SK-N-SH (cell line): ENCODE results near the gene ZFTA. TPM values are rescaled to one million over a fixed set of nuclear protein-coding genes. Genes with fewer than 3 reads are reported as not detected.

Experiments used
- CTCF ChIA-PET: fragments of 300-600, 350-600 bp; formaldehyde crosslinking; extraction: SDS; loops from one replicate; lab custom pipeline; 2021; lab: Yijun Ruan, JAX
- POLR2A ChIA-PET: fragments of 350-600 bp; sonication (Branson Sonifier 250); formaldehyde crosslinking; extraction: SDS; loops from one replicate; lab custom pipeline; 2020; ENCODE audit warnings: antibody characterized with exemption, inconsistent platforms; lab: Yijun Ruan, JAX
- DNase-seq: peaks from one replicate; pipeline ENCODE4 v3.0.0; 2012
- H2AFZ ChIP-seq: fragments of 200-600 bp; sonication (generic); 2 replicates; pipeline ENCODE4 v1.8.1; 2016; ENCODE audit warnings: antibody characterized with exemption, mild to moderate bottlenecking, low read depth
- H3F3A ChIP-seq: fragments of 200-600 bp; sonication (generic); replicated peaks from 2 replicates; pipeline ENCODE3; 2016; ENCODE audit warnings: antibody characterized with exemption, mild to moderate bottlenecking; ENCODE audit not compliant: insufficient read depth
- H3K27ac ChIP-seq, 2 experiments: fragments of 200-500 bp in 1 of 2; fragments of 200-600 bp in 1 of 2; sonication (Bioruptor generic) in 1 of 2; sonication (generic), shearing (Covaris generic) in 1 of 2; 2 replicates each; pipeline versions ENCODE4 v1.5.1 to v1.6.1; 2014 to 2016; ENCODE audit warnings: low read depth in 2 of 2, inconsistent platforms in 1 of 2, low read length in 1 of 2, mild to moderate bottlenecking in 1 of 2, mixed read lengths in 1 of 2
- H3K27me3 ChIP-seq: fragments of 200-600 bp; sonication (generic), shearing (Covaris generic); 2 replicates; pipeline ENCODE4 v1.6.1; 2016; ENCODE audit warnings: mixed run types; ENCODE audit not compliant: insufficient read depth
- H3K36me3 ChIP-seq, 2 experiments: fragments of 200-500 bp in 1 of 2; fragments of 200-600 bp in 1 of 2; sonication (Bioruptor generic) in 1 of 2; sonication (generic) in 1 of 2; replicated peaks in 1 of 2; 2 replicates each; pipeline versions ENCODE3 to v1.5.1; 2014 to 2016; ENCODE audit warnings: low read length in 1 of 2, mild to moderate bottlenecking in 1 of 2; ENCODE audit not compliant: insufficient read depth in 2 of 2, control insufficient read depth in 1 of 2
- H3K4me1 ChIP-seq, 2 experiments: fragments of 200-500 bp in 1 of 2; fragments of 200-600 bp in 1 of 2; sonication (Bioruptor generic) in 1 of 2; sonication (generic), shearing (Covaris generic) in 1 of 2; 2 replicates each; pipeline versions ENCODE4 v1.5.1 to v1.6.1; 2014 to 2016; ENCODE audit warnings: low read depth in 1 of 2, low read length in 1 of 2, mixed run types in 1 of 2; ENCODE audit not compliant: insufficient read depth in 2 of 2, control insufficient read depth in 1 of 2
- H3K4me2 ChIP-seq: fragments of 200-600 bp; sonication (generic), shearing (Covaris generic); 2 replicates; pipeline ENCODE4 v1.6.1; 2017; ENCODE audit warnings: mixed run types
- H3K4me3 ChIP-seq, 2 experiments: fragments of 200-500 bp in 1 of 2; fragments of 200-600 bp in 1 of 2; sonication (Bioruptor generic) in 1 of 2; sonication (generic), shearing (Covaris generic) in 1 of 2; 2 replicates each; pipeline versions ENCODE4 v1.5.1 to v1.8.1; 2014 to 2016; ENCODE audit warnings: low read depth in 2 of 2, inconsistent platforms in 1 of 2, low read length in 1 of 2, mild to moderate bottlenecking in 1 of 2, mixed read lengths in 1 of 2, moderate library complexity in 1 of 2
- H3K79me2 ChIP-seq: fragments of 200-600 bp; sonication (generic); 2 replicates; pipeline ENCODE4 v1.8.1; 2017; ENCODE audit warnings: mild to moderate bottlenecking; ENCODE audit not compliant: insufficient read depth
- H3K9ac ChIP-seq: fragments of 200-600 bp; sonication (generic); 2 replicates; pipeline ENCODE4 v1.6.1; 2017; ENCODE audit warnings: mixed run types
- H3K9me2 ChIP-seq: fragments of 200-600 bp; sonication (generic); 2 replicates; pipeline ENCODE4 v1.6.1; 2017; ENCODE audit warnings: mixed run types
- H3K9me3 ChIP-seq: fragments of 200-600 bp; sonication (generic); 2 replicates; pipeline ENCODE4 v1.6.1; 2017; ENCODE audit warnings: mixed run types, mild to moderate bottlenecking, moderate library complexity
- H4K20me1 ChIP-seq: fragments of 200-600 bp; sonication (generic); 2 replicates; pipeline ENCODE4 v1.6.1; 2017; ENCODE audit warnings: mild to moderate bottlenecking, mixed run types; ENCODE audit not compliant: insufficient read depth
- CHD2 ChIP-seq: fragments of 150-350 bp; IDR thresholded peaks from 2 replicates; pipeline ENCODE4 v1.6.1; 2018; ENCODE audit warnings: low read length; ENCODE audit not compliant: partially characterized antibody
- ELF1 ChIP-seq: IDR thresholded peaks from 2 replicates; pipeline ENCODE4 v1.4.0; 2012
- EZH2phosphoT487 ChIP-seq: fragments of 200-600 bp; sonication (generic); IDR thresholded peaks from 2 replicates; pipeline ENCODE4 v1.6.1; 2017; ENCODE audit warnings: low read depth, mixed run types, mild to moderate bottlenecking, antibody characterized with exemption, moderate library complexity, borderline replicate concordance
- FOSL2 ChIP-seq: IDR thresholded peaks from 2 replicates; pipeline ENCODE4 v1.4.0; 2012; ENCODE audit warnings: low read depth, mild to moderate bottlenecking, moderate library complexity, borderline replicate concordance
- FOXJ3 ChIP-seq: sonication (generic); formaldehyde crosslinking; IDR thresholded peaks from 2 replicates; pipeline ENCODE4 v1.5.1; 2020; ENCODE audit warnings: mild to moderate bottlenecking, missing genetic modification reagents
- FOXM1 ChIP-seq: IDR thresholded peaks from 2 replicates; pipeline ENCODE4 v1.4.0; 2012; ENCODE audit warnings: low read depth, mild to moderate bottlenecking
- GABPA ChIP-seq: IDR thresholded peaks from 2 replicates; pipeline ENCODE4 v1.4.0; 2012; ENCODE audit warnings: low read depth, mild to moderate bottlenecking
- JUND ChIP-seq: IDR thresholded peaks from 2 replicates; pipeline ENCODE4 v1.4.0; 2012
- MAX ChIP-seq: IDR thresholded peaks from 2 replicates; pipeline ENCODE4 v1.4.0; 2012; ENCODE audit warnings: low read depth
- MEF2A ChIP-seq: IDR thresholded peaks from 2 replicates; pipeline ENCODE4 v1.4.0; 2012; ENCODE audit warnings: low read depth, borderline replicate concordance
- MXI1 ChIP-seq: IDR thresholded peaks from 2 replicates; pipeline ENCODE4 v1.6.1; 2012; ENCODE audit warnings: mild to moderate bottlenecking, low read depth, low read length, improper control_type of control experiment
- NFIC ChIP-seq: IDR thresholded peaks from 2 replicates; pipeline ENCODE4 v1.4.0; 2012; ENCODE audit warnings: borderline replicate concordance
- NRF1 ChIP-seq: IDR thresholded peaks from 2 replicates; pipeline ENCODE4 v1.6.1; 2012; ENCODE audit warnings: low read depth, mild to moderate bottlenecking, low read length
- POLR2AphosphoS5 ChIP-seq: IDR thresholded peaks from 2 replicates; pipeline ENCODE4 v1.6.1; 2012; ENCODE audit warnings: low read depth, low read length
- RAD21 ChIP-seq: IDR thresholded peaks from 2 replicates; pipeline ENCODE4 v1.6.1; 2012; ENCODE audit warnings: mild to moderate bottlenecking, low read length
- RCOR1 ChIP-seq: fragments of 150-350 bp; IDR thresholded peaks from 2 replicates; pipeline ENCODE4 v1.6.1; 2017; ENCODE audit warnings: antibody characterized with exemption, low read length
- SIN3A ChIP-seq: IDR thresholded peaks from 2 replicates; pipeline ENCODE4 v1.6.1; 2012; ENCODE audit warnings: low read depth, mild to moderate bottlenecking, low read length, moderate library complexity, borderline replicate concordance
- TAF1 ChIP-seq: IDR thresholded peaks from 2 replicates; pipeline ENCODE4 v1.6.1; 2012; ENCODE audit warnings: low read depth, mild to moderate bottlenecking, low read length, moderate library complexity, borderline replicate concordance
- USF1 ChIP-seq: IDR thresholded peaks from 2 replicates; pipeline ENCODE4 v1.4.0; 2012; ENCODE audit warnings: low read depth, borderline replicate concordance
- YY1 ChIP-seq: IDR thresholded peaks from 2 replicates; pipeline ENCODE4 v1.4.0; 2012; ENCODE audit warnings: low read depth, mild to moderate bottlenecking
- ZBTB33 ChIP-seq: IDR thresholded peaks from 2 replicates; pipeline ENCODE4 v1.4.0; 2012; ENCODE audit warnings: low read depth, borderline replicate concordance
- WGBS: methylation state at CpG from one replicate; pipeline ENCODE4 v1.1.6; 2017; ENCODE audit warnings: low lambda C conversion rate; 5-methylcytosine and 5-hydroxymethylcytosine counted together
- polyA plus RNA-seq, 3 experiments: library from polyadenylated mRNA; depleted of rRNA; stranded (reverse); fragments of >200 nt; gene quantifications; 2 replicates each; pipeline ENCODE4 v1.2.3, GENCODE V29; 2012
- TF ChIP-seq, protein P1 (sequence below): IDR thresholded peaks from 2 replicates; pipeline ENCODE4 v1.6.1; 2012; ENCODE audit warnings: mild to moderate bottlenecking, low read depth, low read length, moderate library complexity

The ZFTA gene
- polyA plus RNA-seq, 1 of the 3 experiments (the other 2 are of a cell fraction): 8.7 TPM

DNA sequence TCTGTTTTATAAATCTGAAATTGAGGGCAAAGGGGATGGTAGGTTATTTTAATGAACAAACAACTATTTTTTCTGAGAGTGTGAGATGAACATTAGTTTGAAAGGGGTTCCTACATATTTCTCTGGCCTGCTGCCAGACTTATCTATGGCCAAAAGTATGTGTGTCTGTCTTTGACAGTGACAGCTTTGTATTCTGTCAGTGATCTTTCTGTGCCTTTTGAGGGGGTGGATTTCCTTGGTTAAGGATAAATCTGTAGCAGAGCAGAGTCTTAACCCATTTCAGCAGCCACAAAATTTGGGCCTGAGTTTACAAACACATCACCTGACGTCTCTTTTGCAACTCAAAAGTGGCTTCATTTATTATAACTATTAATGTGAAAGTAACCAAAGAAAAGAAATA is 30.9 kb downstream of the ZFTA start (continued):
- TF ChIP-seq RAD21 (no peak), CHD2 (no peak)

GRCh38 chr11:63736864-63737263 is 31.7 kb downstream of the ZFTA start:
- no peaks in the 10 kb centered on the region for H3K9me3 ChIP-seq
- DNase-seq: no peak
- WGBS: 93% methylated on average over 4 of the region's 4 CpGs
- peaks cover 13% of the 10 kb centered on the region for H3F3A ChIP-seq
- no peak overlapping the region for H3K4me2 ChIP-seq
- TF ChIP-seq NRF1: no peak
- no peak for TF ChIP-seq ZBTB33
- no peak for TF ChIP-seq NFIC
- TF ChIP-seq EZH2phosphoT487: no peak
- TF ChIP-seq FOXM1: no peak
- no peak for TF ChIP-seq JUND
- no peak for TF ChIP-seq MXI1
- TF ChIP-seq MEF2A: no peak
- no peak for TF ChIP-seq ELF1
- TF ChIP-seq FOXJ3: no peak
- TF ChIP-seq TAF1: no peak
- no peak for TF ChIP-seq MAX
- no peak for TF ChIP-seq RAD21
- TF ChIP-seq USF1: no peak
- POLR2A ChIA-PET: no interaction called here
- H3K27me3 ChIP-seq: no peaks in the 10 kb centered on the region
- H3K4me1 ChIP-seq: 0 out of 4 replicates have a peak, but pooled peaks cover 0 to 14% of the 10 kb centered on the region in 2 experiments
- no peak overlapping the region for H3K27ac ChIP-seq
- peaks cover 0 to 5% of the 10 kb centered on the region in 2 experiments for H3K36me3 ChIP-seq
- no peak overlapping the region for H3K9ac ChIP-seq
- peaks cover 24% of the 10 kb centered on the region for H3K79me2 ChIP-seq
- no peak overlapping the region for H3K4me3 ChIP-seq
- no peaks in the 10 kb centered on the region for H3K9me2 ChIP-seq
- no peak overlapping the region for H2AFZ ChIP-seq
- H4K20me1 ChIP-seq: no peaks in the 10 kb centered on the region
- CTCF ChIA-PET: interaction anchor here (1.0 to 5.9 kb wide), 7 partner anchors 8 to 257 kb away, joined by 3 to 32 read pairs (median 12); no protein-coding TSS in a partner anchor

- TF ChIP-seq POLR2AphosphoS5: no peak
- TF ChIP-seq SIN3A: no peak
- TF ChIP-seq, protein P1, sequence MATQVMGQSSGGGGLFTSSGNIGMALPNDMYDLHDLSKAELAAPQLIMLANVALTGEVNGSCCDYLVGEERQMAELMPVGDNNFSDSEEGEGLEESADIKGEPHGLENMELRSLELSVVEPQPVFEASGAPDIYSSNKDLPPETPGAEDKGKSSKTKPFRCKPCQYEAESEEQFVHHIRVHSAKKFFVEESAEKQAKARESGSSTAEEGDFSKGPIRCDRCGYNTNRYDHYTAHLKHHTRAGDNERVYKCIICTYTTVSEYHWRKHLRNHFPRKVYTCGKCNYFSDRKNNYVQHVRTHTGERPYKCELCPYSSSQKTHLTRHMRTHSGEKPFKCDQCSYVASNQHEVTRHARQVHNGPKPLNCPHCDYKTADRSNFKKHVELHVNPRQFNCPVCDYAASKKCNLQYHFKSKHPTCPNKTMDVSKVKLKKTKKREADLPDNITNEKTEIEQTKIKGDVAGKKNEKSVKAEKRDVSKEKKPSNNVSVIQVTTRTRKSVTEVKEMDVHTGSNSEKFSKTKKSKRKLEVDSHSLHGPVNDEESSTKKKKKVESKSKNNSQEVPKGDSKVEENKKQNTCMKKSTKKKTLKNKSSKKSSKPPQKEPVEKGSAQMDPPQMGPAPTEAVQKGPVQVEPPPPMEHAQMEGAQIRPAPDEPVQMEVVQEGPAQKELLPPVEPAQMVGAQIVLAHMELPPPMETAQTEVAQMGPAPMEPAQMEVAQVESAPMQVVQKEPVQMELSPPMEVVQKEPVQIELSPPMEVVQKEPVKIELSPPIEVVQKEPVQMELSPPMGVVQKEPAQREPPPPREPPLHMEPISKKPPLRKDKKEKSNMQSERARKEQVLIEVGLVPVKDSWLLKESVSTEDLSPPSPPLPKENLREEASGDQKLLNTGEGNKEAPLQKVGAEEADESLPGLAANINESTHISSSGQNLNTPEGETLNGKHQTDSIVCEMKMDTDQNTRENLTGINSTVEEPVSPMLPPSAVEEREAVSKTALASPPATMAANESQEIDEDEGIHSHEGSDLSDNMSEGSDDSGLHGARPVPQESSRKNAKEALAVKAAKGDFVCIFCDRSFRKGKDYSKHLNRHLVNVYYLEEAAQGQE: no peak
- TF ChIP-seq YY1: no peak
- no peak for TF ChIP-seq JUND
- no peak for TF ChIP-seq FOXM1
- no peak for TF ChIP-seq RCOR1
- TF ChIP-seq GABPA: no peak
- no peak for TF ChIP-seq NRF1
- TF ChIP-seq FOSL2: no peak
- TF ChIP-seq, all 33 proteins: peak for 0
These were observed 39.2 kb downstream of the ZFTA start for GRCh38 chr11:63729326-63729725.

More at GRCh38 chr11:63729326-63729725, 39.2 kb downstream of the ZFTA start:
- CTCF ChIA-PET: interaction anchor here (3.2 to 3.8 kb wide), 2 partner anchors 8 to 58 kb away, joined by 11 to 16 read pairs; partner anchors contain the start of gene ATL3
- no peak overlapping the region for H3K9ac ChIP-seq
- DNase-seq: no peak
- no peaks in the 10 kb centered on the region for H4K20me1 ChIP-seq
- H2AFZ ChIP-seq: no peak overlapping the region
- H3K9me2 ChIP-seq: no peaks in the 10 kb centered on the region
- WGBS: 90% methylated on average over 3 of the region's 3 CpGs
- POLR2A ChIA-PET: no interaction called here
- no peak overlapping the region for H3K4me3 ChIP-seq
- no peak overlapping the region for H3K4me2 ChIP-seq
- H3K9me3 ChIP-seq: no peaks in the 10 kb centered on the region
- H3F3A ChIP-seq: peaks cover 8% of the 10 kb centered on the region
- H3K27ac ChIP-seq: no peak overlapping the region
- no peaks in the 10 kb centered on the region for H3K4me1 ChIP-seq
- peaks cover 0 to 5% of the 10 kb centered on the region in 2 experiments for H3K36me3 ChIP-seq
- H3K79me2 ChIP-seq: peaks cover 31% of the 10 kb centered on the region
- no peaks in the 10 kb centered on the region for H3K27me3 ChIP-seq
